ENCODE results near the gene CNOT10.

DNA sequence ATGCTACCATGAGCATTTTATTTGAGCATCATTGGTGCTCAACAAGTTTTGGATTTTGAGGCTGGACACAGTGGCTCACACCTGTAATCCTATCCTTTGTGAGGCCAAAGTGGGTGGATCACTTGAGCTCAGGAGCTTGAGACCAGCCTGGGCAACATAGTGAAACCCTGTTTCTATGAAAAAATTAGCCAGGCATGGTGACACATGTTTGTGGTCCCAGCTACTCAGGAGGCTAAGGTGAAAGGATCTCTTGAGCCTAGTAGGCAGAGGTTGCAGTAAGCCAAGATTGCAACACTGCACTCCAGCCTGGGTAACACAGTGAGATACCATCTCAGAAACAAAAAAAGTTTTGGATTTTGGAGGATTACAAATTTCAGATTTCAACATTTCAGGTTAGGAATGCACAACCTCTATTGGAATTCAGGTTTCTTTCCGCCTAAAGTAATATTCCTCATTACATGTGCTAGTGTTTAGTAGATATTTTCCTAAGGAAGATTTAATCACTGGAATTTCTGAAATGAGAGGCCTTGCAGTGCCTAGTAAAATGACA lies 27.6 kb downstream of the CNOT10 start:
- TF ChIP-seq POLR2A (IDR thresholded peaks at IDR 0.05) = no peak
- TF ChIP-seq, protein P1, sequence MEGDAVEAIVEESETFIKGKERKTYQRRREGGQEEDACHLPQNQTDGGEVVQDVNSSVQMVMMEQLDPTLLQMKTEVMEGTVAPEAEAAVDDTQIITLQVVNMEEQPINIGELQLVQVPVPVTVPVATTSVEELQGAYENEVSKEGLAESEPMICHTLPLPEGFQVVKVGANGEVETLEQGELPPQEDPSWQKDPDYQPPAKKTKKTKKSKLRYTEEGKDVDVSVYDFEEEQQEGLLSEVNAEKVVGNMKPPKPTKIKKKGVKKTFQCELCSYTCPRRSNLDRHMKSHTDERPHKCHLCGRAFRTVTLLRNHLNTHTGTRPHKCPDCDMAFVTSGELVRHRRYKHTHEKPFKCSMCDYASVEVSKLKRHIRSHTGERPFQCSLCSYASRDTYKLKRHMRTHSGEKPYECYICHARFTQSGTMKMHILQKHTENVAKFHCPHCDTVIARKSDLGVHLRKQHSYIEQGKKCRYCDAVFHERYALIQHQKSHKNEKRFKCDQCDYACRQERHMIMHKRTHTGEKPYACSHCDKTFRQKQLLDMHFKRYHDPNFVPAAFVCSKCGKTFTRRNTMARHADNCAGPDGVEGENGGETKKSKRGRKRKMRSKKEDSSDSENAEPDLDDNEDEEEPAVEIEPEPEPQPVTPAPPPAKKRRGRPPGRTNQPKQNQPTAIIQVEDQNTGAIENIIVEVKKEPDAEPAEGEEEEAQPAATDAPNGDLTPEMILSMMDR (IDR thresholded peaks at IDR 0.05) = no peak

All from vagina (tissue), 2 donors.